DND-41 (cell line): ENCODE results near the gene CAPN3.

Experiments used
- ATAC-seq: fragments of 200-7000 bp; cut with Tn5 transposase; 3 replicates; pipeline ENCODE4 v1.9.1; 2021; ENCODE audit warnings: low read depth; ENCODE audit not compliant: insufficient read depth
- DNase-seq: peaks from one replicate; pipeline ENCODE4 v3.0.0-alpha.2; 2020
- H2AFZ ChIP-seq: 2 replicates; pipeline ENCODE4 v1.6.0; 2012; ENCODE audit warnings: low read depth, low read length
- H3K27ac ChIP-seq: 2 replicates; pipeline ENCODE4 v1.5.1; 2012; ENCODE audit warnings: low read length, inconsistent platforms
- H3K27me3 ChIP-seq: fragments of 200-600 bp; sonication (generic); 2 replicates; pipeline ENCODE4 v1.6.0; 2012; ENCODE audit warnings: low read length, mild to moderate bottlenecking, inconsistent platforms; ENCODE audit not compliant: insufficient read depth, poor library complexity
- H3K36me3 ChIP-seq: 2 replicates; pipeline ENCODE4 v1.5.1; 2012; ENCODE audit warnings: low read length, inconsistent platforms; ENCODE audit not compliant: insufficient read depth
- H3K4me1 ChIP-seq: 2 replicates; pipeline ENCODE4 v1.5.1; 2012; ENCODE audit warnings: mild to moderate bottlenecking, low read length; ENCODE audit not compliant: insufficient read depth
- H3K4me2 ChIP-seq: 2 replicates; pipeline ENCODE4 v1.6.0; 2012; ENCODE audit warnings: mild to moderate bottlenecking, moderate library complexity, low read length, inconsistent platforms; ENCODE audit not compliant: insufficient read depth
- H3K4me3 ChIP-seq, 2 experiments: fragments of 200-600 bp in 1 of 2; shearing (Covaris generic) in 1 of 2; 2 replicates each; pipeline ENCODE4 v1.5.1; 2012 to 2016; ENCODE audit warnings: inconsistent platforms in 2 of 2, low read length in 2 of 2, mild to moderate bottlenecking in 2 of 2, low read depth in 1 of 2, moderate library complexity in 1 of 2
- H3K79me2 ChIP-seq: 2 replicates; pipeline ENCODE4 v1.6.0; 2012; ENCODE audit warnings: low read length, inconsistent platforms; ENCODE audit not compliant: insufficient read depth
- H3K9ac ChIP-seq: 2 replicates; pipeline ENCODE4 v1.6.0; 2012; ENCODE audit warnings: low read depth, mild to moderate bottlenecking, inconsistent platforms, low read length, moderate library complexity
- H3K9me3 ChIP-seq: 2 replicates; pipeline ENCODE4 v1.5.1; 2012; ENCODE audit warnings: low read length, moderate library complexity, mild to moderate bottlenecking, inconsistent platforms; ENCODE audit not compliant: insufficient read depth, severe bottlenecking
- H4K20me1 ChIP-seq: 2 replicates; pipeline ENCODE4 v1.6.0; 2012; ENCODE audit warnings: low read length; ENCODE audit not compliant: insufficient read depth
- EZH2 ChIP-seq: IDR thresholded peaks from 3 replicates; pipeline ENCODE4 v1.6.1; 2012; ENCODE audit warnings: borderline replicate concordance, low read depth, mild to moderate bottlenecking, moderate library complexity, low read length, inconsistent platforms; ENCODE audit not compliant: severe bottlenecking
- TF ChIP-seq, protein P1 (sequence below): IDR thresholded peaks from 2 replicates; pipeline ENCODE4 v1.5.1; 2012; ENCODE audit warnings: borderline replicate concordance, low read length, moderate library complexity, mild to moderate bottlenecking; ENCODE audit not compliant: poor library complexity, severe bottlenecking; ENCODE audit errors: extremely low read depth

CAPN3 gene

DNA sequence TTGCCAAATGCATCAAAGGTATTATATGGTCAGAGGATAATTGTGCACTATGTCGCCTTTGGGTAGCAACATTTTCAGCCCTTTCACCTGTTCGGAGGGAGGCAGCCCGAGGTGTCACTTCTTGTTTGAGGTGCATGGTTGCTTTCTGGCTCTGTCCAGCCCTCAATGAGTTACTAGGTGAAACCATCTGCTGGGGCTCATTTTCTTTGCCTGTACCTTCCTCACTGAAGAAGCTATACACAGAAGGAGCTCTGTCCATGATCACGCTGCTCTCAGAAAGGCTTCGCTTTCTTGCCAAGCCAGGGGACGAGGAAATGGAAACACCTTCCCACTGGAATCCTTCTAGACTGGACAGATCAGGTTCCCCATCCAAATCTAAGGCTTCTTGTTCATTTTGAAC is 89.0 kb downstream of the CAPN3 start:
- Histone ChIP-seq H3K36me3 (peaks cover 51% of the 10 kb centered on the region), H3K4me2 (no peak overlapping the region), H3K27me3 (no peaks in the 10 kb centered on the region), H3K9me3 (no peaks in the 10 kb centered on the region), H3K4me1 (no peaks in the 10 kb centered on the region), H3K79me2 (no peaks in the 10 kb centered on the region), H2AFZ (no peak overlapping the region), H3K4me3 (no peak overlapping the region), H3K9ac (no peak overlapping the region), H3K27ac (no peak overlapping the region), H4K20me1 (no peaks in the 10 kb centered on the region)
- ATAC-seq (no peak), DNase-seq (no peak)
- TF ChIP-seq, protein P1, sequence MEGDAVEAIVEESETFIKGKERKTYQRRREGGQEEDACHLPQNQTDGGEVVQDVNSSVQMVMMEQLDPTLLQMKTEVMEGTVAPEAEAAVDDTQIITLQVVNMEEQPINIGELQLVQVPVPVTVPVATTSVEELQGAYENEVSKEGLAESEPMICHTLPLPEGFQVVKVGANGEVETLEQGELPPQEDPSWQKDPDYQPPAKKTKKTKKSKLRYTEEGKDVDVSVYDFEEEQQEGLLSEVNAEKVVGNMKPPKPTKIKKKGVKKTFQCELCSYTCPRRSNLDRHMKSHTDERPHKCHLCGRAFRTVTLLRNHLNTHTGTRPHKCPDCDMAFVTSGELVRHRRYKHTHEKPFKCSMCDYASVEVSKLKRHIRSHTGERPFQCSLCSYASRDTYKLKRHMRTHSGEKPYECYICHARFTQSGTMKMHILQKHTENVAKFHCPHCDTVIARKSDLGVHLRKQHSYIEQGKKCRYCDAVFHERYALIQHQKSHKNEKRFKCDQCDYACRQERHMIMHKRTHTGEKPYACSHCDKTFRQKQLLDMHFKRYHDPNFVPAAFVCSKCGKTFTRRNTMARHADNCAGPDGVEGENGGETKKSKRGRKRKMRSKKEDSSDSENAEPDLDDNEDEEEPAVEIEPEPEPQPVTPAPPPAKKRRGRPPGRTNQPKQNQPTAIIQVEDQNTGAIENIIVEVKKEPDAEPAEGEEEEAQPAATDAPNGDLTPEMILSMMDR: no peak
- no peak for TF ChIP-seq EZH2

DNA sequence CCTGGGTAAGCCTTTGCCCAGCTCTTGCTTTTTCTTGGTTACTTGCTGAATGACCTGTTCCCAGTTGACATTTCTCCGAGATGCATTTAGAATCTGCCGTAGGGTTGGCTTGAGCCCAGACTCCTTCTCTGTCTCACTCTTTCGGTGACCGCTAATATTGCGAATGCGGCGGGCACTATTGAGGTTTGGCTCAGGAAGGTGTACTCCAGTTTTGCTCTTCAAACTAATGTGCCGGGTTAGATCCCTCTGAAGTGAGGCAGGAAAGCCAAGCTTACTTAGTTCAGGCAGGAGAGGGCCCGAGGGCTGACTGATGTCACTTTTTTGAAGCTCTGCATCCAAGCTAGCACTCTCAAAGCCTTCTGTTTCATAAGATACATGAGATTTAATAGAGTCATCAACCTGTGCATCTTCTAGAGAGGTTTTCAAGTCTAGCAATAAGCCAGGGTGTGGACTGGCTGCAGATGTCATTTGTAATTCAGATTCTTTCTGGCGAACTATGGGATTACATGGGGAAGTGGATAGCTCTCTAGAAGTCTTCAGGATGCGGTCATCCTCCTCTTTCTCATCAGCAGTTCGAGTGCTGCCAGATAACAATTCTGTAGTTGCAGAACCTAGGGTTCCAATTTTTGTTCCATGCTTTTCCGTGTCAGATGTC is 90.6 kb downstream of the CAPN3 start:
- no peaks in the 10 kb centered on the region for H3K79me2 ChIP-seq
- ATAC-seq: no peak

DNA sequence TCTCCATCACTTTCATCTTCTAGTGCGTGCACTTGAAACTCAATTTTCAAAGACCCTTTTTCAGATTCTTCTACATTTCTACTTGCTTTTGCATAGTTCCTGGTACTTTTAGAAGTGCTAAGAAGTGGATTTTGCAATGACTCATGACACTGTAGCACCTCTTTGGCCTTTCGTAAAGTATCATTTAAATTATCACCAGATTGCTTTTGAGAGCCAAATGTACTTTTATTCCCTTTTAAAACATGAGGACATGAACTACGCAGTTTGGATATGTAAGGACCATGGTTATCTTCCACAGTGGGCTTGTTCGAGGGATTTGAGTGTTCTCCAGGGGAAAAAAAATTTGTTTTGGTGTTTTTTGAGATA is 91.1 kb downstream of the CAPN3 start:
- H3K27me3 ChIP-seq: no peaks in the 10 kb centered on the region
- no peak for DNase-seq
- H3K36me3 ChIP-seq: peaks cover 36% of the 10 kb centered on the region

More for the DNA sequence above, 90.6 kb downstream of the CAPN3 start:
- Histone ChIP-seq H3K9me3 (no peaks in the 10 kb centered on the region), H3K27ac (no peak overlapping the region), H3K27me3 (no peaks in the 10 kb centered on the region), H3K4me1 (no peaks in the 10 kb centered on the region), H3K4me3 (no peak overlapping the region), H3K36me3 (peaks cover 41% of the 10 kb centered on the region), H4K20me1 (no peaks in the 10 kb centered on the region), H3K9ac (no peak overlapping the region), H2AFZ (no peak overlapping the region), H3K4me2 (no peak overlapping the region)
- DNase-seq: no peak
- TF ChIP-seq, protein P1: no peak
- TF ChIP-seq EZH2: no peak

More for the DNA sequence above, 91.1 kb downstream of the CAPN3 start:
- no peak overlapping the region for H3K4me2 ChIP-seq
- no peak overlapping the region for H2AFZ ChIP-seq
- H3K79me2 ChIP-seq: no peaks in the 10 kb centered on the region
- H3K27ac ChIP-seq: no peak overlapping the region
- no peaks in the 10 kb centered on the region for H4K20me1 ChIP-seq
- H3K4me1 ChIP-seq: no peaks in the 10 kb centered on the region
- H3K4me3 ChIP-seq: no peak overlapping the region
- H3K9me3 ChIP-seq: no peaks in the 10 kb centered on the region
- TF ChIP-seq EZH2: no peak
- TF ChIP-seq, protein P1: no peak
- H3K9ac ChIP-seq: no peak overlapping the region
- ATAC-seq: no peak
